Suppressor macrophage treated with lipopolysaccharide for 4 hours (primary cell): Measurements from ENCODE around the gene GRM3.

Experiments
- DNase-seq: peaks from one replicate; pipeline ENCODE4 v3.0.0-alpha.2; 2020

The GRM3 gene

DNA sequence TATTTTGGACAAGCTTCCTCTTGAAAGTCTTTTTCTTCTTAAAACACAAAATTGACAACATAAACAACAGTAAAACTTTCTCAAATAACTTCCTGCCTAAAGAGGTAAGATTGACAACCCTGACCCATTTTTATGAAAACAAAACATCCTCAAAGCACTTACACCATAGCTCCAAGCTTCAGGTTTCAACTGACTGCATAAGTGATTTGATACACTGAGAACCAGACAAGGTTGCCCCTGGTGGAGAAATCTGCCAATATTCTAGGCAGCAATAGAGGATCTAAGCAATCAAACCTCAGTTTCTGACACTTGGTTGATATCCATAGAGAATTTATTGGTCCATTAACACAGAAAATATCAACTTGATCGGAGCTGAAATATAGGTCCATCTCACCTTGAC is 267.9 kb downstream of the GRM3 start:
- DNase-seq = no peak

DNA sequence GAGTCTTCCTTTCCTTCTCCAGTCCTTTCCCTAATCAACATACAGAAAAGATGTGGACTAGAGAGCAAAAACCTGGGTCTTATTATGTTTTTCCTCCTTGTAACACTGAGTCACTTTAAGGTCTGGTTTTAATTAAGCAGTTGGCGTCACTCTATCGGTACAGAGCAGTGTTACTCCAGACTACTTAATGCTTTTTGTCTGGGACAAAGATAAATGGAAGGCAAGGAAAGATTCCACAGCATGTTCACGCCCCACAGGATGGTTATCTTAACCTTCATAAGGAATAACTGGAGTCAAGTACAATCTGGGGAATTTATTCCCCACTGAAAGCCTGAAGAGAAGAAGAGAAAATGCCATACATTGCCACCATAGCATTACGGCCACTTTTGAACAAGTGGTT is 270.0 kb downstream of the GRM3 start:
- DNase-seq = no peak
